Activated CD4-positive, alpha-beta T cell treated with anti-CD3 and anti-CD28 coated beads, Interleukin-10, Interleukin-2, amounts not matched to agents 100 ng/mL and 50 ng/mL, durations not matched to agents 16 hours and 8 hours (primary cell): ENCODE measurements around the gene TRIM63.

Experiments used
- DNase-seq: peaks from one replicate; pipeline ENCODE4 v3.0.0-alpha.2; 2020

The TRIM63 gene

GRCh38 chr1:26015358-26015757 is 52.1 kb downstream of the TRIM63 start:
- no peak for DNase-seq

- no peak for DNase-seq
Observed at GRCh38 chr1:26014179-26014578, 53.3 kb downstream of the TRIM63 start.

- no peak for DNase-seq
Observed at GRCh38 chr1:26012864-26013263, 54.6 kb downstream of the TRIM63 start.

DNA sequence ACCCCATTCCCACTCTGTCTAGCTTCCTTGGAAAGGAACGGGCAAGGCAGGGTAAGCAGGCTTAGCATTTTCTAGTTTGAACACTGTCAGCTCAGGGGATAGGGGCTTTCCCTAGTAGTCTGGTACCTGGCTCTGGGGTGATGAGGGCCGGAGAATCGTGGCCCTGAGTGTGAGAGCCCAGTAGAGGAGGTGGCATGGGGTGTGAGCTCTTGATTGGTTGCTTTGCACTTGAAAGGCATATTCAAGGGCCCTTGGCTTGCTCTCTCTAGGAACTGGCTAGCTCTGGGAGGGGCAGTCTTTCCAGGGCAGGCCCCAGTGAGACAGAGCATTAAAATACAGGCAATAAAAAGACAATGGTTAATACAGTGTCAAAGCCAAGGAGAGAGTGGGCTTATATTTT is 56.6 kb downstream of the TRIM63 start:
- DNase-seq = no peak

DNA sequence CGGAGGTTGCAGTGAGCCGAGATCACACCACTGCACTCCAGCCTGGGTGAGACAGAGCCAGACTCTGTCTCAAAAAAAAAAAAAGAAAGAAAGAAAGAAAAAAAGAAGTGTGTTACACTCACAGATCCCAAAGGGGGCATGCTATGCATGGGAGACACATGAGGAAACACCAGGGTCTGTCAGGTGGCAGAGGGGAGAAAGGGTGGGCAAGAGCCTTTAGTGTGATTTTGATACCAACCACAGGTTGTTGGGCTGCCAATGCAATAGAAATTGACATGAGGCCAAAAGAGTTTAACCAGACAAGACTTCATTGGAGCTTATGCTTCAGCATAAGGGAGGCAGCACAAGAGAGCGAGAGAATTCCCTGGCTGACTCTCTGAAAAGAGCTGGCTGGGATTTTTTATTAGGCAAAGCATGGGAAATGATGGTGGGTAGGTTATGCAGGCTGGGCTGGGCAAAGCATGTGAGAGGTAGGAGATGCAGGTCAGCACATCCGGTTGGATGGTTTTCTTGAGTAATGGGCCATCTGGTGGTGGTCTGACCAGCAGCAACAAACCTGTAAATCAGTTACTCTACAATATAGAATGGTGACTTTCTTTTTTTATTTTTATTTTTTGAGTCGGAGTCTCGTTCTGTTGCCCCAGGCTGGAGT is 57.5 kb downstream of the TRIM63 start:
- DNase-seq = no peak

- DNase-seq = no peak
Observed at GRCh38 chr1:26006710-26007109, 60.7 kb downstream of the TRIM63 start.

GRCh38 chr1:26005434-26006105 is 61.9 kb downstream of the TRIM63 start:
- DNase-seq = no peak

DNA sequence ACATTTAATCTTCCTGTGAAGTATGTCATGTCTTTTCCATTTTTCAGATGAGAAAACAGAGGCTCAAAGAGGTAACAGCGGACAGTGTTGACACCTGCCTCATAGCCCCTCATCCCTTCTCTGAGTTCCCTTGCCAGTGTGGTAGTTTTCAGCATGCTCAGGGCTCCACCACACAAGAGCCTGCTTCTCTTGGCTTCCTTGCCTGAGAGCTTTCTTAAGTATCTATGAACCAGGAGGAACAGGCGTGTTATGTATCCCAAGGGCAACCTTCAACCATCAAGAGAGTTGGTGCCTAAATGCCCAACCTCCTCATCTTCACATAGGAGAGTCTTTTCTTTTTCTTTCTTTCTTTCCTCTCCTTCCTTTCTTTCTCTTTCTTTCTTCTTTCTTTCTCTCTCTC is 63.7 kb downstream of the TRIM63 start:
- DNase-seq = no peak

- no peak for DNase-seq
Observed at GRCh38 chr1:26003262-26003661, 64.2 kb downstream of the TRIM63 start.
